ENCODE data around the gene ISM1.

GRCh38 chr20:13333036-13333435 lies 112.0 kb downstream of the ISM1 start:
- TF ChIP-seq CTCF (IDR thresholded peaks at IDR 0.05): no peak
- TF ChIP-seq POLR2A (IDR thresholded peaks at IDR 0.05): no peak
